ENCODE data around the gene ZNF566.

- no peak for TF ChIP-seq CTCF (IDR thresholded peaks at IDR 0.05)
- TF ChIP-seq POLR2A (IDR thresholded peaks at IDR 0.05) = no peak
Measured at GRCh38 chr19:36488846-36489117, 579 bp downstream of the ZNF566 start.

All from testis (tissue), 2 donors.